NB4 (cell line): ENCODE data around the gene MAPKAPK3.

ENCODE experiments used
- CTCF ChIP-seq: IDR thresholded peaks from one replicate; pipeline ENCODE4 v1.5.1; 2012; ENCODE audit warnings: low read depth, low read length
- MYC ChIP-seq: IDR thresholded peaks from 2 replicates; pipeline ENCODE4 v1.6.1; 2011; ENCODE audit warnings: low read depth, low read length
- POLR2A ChIP-seq: IDR thresholded peaks from 2 replicates; pipeline ENCODE4 v1.6.1; 2011; ENCODE audit warnings: mild to moderate bottlenecking; ENCODE audit not compliant: insufficient read length; ENCODE audit errors: extremely low read depth

- no peak for TF ChIP-seq CTCF
- TF ChIP-seq POLR2A: no peak
- no peak for TF ChIP-seq MYC
Observed at GRCh38 chr3:50696276-50696675, 79.3 kb downstream of the MAPKAPK3 start.
